Ovary (tissue), 9 donors: ENCODE measurements around the gene GSTM3. TPM values are rescaled to one million over a fixed set of nuclear protein-coding genes. Genes with fewer than 3 reads are reported as not detected.

ENCODE experiments used
- DNase-seq, 5 donors: peaks; one replicate each; pipeline ENCODE4 v3.0.0-alpha.2; 2019 to 2020
- H3K27ac ChIP-seq, 2 donors: fragments of 200-600 bp; one replicate each; pipeline versions ENCODE4 v1.5.1 to v1.8.0; 2019 to 2022
- H3K27me3 ChIP-seq: fragments of 200-600 bp; one replicate; pipeline ENCODE4 v1.8.0; 2022
- H3K36me3 ChIP-seq: fragments of 200-600 bp; sonication (generic); one replicate; pipeline ENCODE4 v1.5.1; 2019
- H3K4me1 ChIP-seq: one replicate; pipeline ENCODE4 v1.8.1; 2013; ENCODE audit warnings: mild to moderate bottlenecking, moderate library complexity; ENCODE audit not compliant: insufficient read depth
- H3K4me3 ChIP-seq: fragments of 200-600 bp; sonication (generic); one replicate; pipeline ENCODE4 v1.5.1; 2017
- H3K9me3 ChIP-seq, 2 donors: fragments of 200-600 bp in 1 of 2; sonication (generic) in 1 of 2; one replicate each; pipeline versions ENCODE4 v1.5.1 to v1.8.1; 2013 to 2019; ENCODE audit warnings: mild to moderate bottlenecking in 1 of 2, moderate library complexity in 1 of 2
- EP300 ChIP-seq: sonication (generic); formaldehyde crosslinking; IDR thresholded peaks from one replicate; pipeline ENCODE4 v1.6.1; 2017; ENCODE audit warnings: antibody characterized with exemption
- POLR2A ChIP-seq: fragments of 450-650 bp; IDR thresholded peaks from one replicate; pipeline ENCODE4 v1.6.1; 2017; ENCODE audit warnings: antibody characterized with exemption, mild to moderate bottlenecking, moderate library complexity
- WGBS, 3 donors: extraction: QIAGEN DNeasy Blood & Tissue Kit in 1 of 3; methylation state at CpG; one replicate each; pipeline versions ENCODE4 v1.1.5 to v1.1.7; 2013 to 2017; 5-methylcytosine and 5-hydroxymethylcytosine counted together
- intact Hi-C, 4 donors: fragments of 100-400 bp; cut with DNase I; formaldehyde crosslinking; loops; one replicate each; pipeline versions ENCODE4 v1.11.0 to v1.15.1; 2022 to 2023
- polyA plus RNA-seq, 2 donors: library from polyadenylated mRNA; stranded (reverse); fragments of 200-250 nt in 1 of 2; fragments of 350-450 nt in 1 of 2; fragmentation: Illumina TruSeq in 1 of 2; extraction: RNeasy Lipid Tissue Mini Kit (QIAGEN cat#74804) in 1 of 2; gene quantifications; one replicate each; pipeline ENCODE4 v1.2.3, GENCODE V29; 2013 to 2014
- total RNA-seq, 7 donors: library from RNA; depleted of rRNA in 2 of 7; stranded (reverse); fragments of >200 nt in 2 of 7; fragmentation: NEBNext Ultra II Directional in 3 of 7; extraction: Animal tissue kit (Norgen Biotek cat#: 25700) in 3 of 7; gene quantifications; one replicate each; pipeline versions ENCODE4 v1.1.0 to v1.2.4, GENCODE V29; 2016 to 2023
- TF ChIP-seq, protein P1 (sequence below), 3 donors: fragments of 450-650 bp in 2 of 3; fragments of 200-600 bp in 1 of 3; IDR thresholded peaks; one replicate each; pipeline versions ENCODE4 v1.5.1 to v1.8.0; 2016 to 2022; ENCODE audit warnings: antibody characterized with exemption in 3 of 3, mild to moderate bottlenecking in 1 of 3
- donor health status: DM: no; HTN: no; CAD: no; lungs with moderate emphysema.
- donor health status: DM: no; HTN: no; CAD: no.
- donor health status: Bipolar disorder and iron deficiency.
- donor health status: DM: yes; HTN: yes; CAD: no.
- donor health status: DM: no; HTN: no; CAD: no.
- donor health status: DM: yes; HTN: yes; CAD: no.

The GSTM3 gene
- total and polyA plus RNA-seq, 9 donors: 75.8 to 278 (median 147) TPM

DNA sequence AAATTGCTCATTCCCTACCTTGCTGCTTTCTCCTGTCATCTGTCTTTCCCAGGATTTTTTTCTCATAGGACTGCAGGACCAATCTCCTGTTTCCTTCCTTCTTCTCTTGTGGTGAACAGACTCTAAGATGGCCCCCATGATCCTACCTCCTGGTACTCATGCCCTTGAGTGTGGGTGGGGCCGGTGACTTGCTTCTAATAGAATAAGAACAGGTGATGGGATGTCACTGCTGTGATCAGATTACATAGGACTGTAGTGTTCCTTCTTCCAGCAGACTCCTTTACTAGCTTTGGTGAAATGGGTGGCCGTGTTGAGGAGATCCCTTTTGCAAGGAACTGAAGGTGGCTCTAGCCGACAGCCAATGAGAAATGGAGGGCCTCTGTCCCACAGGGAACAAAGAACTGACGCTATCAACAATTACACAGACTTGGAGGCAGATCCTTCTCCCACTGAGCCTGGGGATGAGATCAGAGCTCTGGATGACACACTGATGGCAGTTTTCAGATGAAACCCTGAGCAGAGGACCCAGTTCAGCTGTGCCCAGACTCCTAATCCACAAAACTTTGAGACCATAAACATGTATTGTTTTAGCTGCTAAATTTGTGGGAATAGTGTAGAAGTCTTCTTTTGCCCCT is 7.5 kb downstream of the GSTM3 start:
- Histone ChIP-seq H3K4me3 (no peak overlapping the region), H3K4me1 (no peaks in the 10 kb centered on the region), H3K9me3 (no peaks in the 10 kb centered on the region), H3K27ac (no peak overlapping the region), H3K27me3 (no peaks in the 10 kb centered on the region), H3K36me3 (no peaks in the 10 kb centered on the region)
- intact Hi-C loops: no loop called here
- DNase-seq: no peak
- TF ChIP-seq, protein P1, sequence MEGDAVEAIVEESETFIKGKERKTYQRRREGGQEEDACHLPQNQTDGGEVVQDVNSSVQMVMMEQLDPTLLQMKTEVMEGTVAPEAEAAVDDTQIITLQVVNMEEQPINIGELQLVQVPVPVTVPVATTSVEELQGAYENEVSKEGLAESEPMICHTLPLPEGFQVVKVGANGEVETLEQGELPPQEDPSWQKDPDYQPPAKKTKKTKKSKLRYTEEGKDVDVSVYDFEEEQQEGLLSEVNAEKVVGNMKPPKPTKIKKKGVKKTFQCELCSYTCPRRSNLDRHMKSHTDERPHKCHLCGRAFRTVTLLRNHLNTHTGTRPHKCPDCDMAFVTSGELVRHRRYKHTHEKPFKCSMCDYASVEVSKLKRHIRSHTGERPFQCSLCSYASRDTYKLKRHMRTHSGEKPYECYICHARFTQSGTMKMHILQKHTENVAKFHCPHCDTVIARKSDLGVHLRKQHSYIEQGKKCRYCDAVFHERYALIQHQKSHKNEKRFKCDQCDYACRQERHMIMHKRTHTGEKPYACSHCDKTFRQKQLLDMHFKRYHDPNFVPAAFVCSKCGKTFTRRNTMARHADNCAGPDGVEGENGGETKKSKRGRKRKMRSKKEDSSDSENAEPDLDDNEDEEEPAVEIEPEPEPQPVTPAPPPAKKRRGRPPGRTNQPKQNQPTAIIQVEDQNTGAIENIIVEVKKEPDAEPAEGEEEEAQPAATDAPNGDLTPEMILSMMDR (IDR thresholded peaks at IDR 0.05): no peak
- no peak for TF ChIP-seq EP300
- no peak for TF ChIP-seq POLR2A
- WGBS, 3 donors: 89 to 96% (median 91%) methylated on average over 4 of the region's 4 CpGs

DNA sequence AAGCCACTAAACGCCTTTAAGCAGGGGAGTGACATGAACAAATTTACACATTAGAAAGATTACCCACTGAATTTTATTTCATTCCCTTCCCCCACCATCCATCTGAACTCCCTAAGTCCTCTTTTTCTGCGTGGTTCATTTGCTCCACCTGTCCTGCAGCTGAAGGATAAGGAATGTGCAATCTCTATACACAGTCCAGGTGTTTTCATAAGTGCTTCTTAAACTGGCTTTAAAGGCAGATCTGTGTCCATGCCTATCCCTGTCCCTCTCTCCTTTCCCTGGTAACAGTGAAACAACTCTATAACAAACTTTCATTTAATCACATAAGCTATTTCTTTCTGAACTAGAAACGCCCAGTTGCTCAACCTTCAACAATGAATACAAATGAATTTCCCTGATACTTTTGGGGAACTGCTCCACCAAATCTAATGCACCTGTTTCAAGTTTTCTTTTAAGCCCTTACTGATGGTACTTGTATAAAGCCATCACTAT is 8.4 kb downstream of the GSTM3 start:
- no peak overlapping the region for H3K4me3 ChIP-seq
- no peaks in the 10 kb centered on the region for H3K36me3 ChIP-seq
- intact Hi-C loops: no loop called here
- H3K9me3 ChIP-seq: no peaks in the 10 kb centered on the region
- H3K27ac ChIP-seq: no peak overlapping the region
- whole genome bisulfite sequencing, 3 donors: 47 to 59% (median 59%) methylated on average over 3 of the region's 3 CpGs
- DNase-seq: no peak
- H3K4me1 ChIP-seq: no peaks in the 10 kb centered on the region
- no peak for TF ChIP-seq EP300
- TF ChIP-seq, protein P1 (IDR thresholded peaks at IDR 0.05): no peak
- TF ChIP-seq POLR2A: no peak
- no peaks in the 10 kb centered on the region for H3K27me3 ChIP-seq

DNA sequence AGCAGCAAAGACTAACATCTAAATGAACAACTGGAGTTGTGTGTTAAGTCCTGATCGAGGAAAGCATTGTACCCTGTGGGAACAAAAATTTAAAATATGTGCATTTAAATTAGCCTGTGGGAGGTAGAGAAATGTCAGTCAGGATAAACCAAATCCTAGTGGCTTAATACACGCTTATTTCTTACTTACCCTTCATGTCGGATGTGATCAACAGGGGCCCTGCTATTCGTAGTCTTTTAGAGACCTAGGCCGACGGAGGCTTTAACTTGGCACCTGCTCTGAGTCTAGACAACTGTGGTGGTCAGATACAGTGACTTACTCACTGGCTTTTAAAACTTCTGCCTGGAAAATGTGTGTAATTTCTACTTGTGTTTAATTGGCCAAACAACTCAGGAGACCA is 10.2 kb downstream of the GSTM3 start:
- no peak overlapping the region for H3K27ac ChIP-seq
- intact Hi-C loops: no loop called here

DNA sequence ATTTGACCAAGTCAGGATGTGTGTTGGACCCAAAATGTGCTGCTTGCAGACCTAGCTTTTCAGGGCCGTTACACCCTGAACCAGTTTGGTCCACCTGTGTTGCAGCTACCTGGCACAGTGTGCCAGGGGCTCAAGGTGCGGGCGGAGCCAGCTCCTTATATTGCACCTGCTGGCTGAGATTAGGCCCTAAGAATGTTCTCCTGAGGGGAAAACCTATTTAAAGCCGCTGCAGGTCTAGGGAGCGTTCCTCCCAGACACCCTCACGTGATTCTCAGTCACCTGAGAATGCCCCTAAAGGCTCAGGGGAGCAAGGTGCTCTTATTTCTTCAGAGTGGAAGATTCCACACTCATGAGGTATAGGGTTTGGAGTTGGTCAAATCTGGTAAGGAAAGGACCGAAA is 12.0 kb downstream of the GSTM3 start:
- no peak overlapping the region for H3K27ac ChIP-seq
- H3K4me1 ChIP-seq: no peaks in the 10 kb centered on the region
- no peaks in the 10 kb centered on the region for H3K9me3 ChIP-seq
- no peak overlapping the region for H3K4me3 ChIP-seq
- no peak for TF ChIP-seq EP300
- TF ChIP-seq POLR2A: no peak
- TF ChIP-seq, protein P1 (IDR thresholded peaks at IDR 0.05): no peak
- DNase-seq: no peak
- intact Hi-C loops: no loop called here
- no peaks in the 10 kb centered on the region for H3K36me3 ChIP-seq
- H3K27me3 ChIP-seq: no peaks in the 10 kb centered on the region
- 91 to 95% (median 94%) methylated on average over 7 of the region's 7 CpGs for WGBS, 3 donors

More for the DNA sequence above, 10.2 kb downstream of the GSTM3 start:
- Histone ChIP-seq H3K27me3 (no peaks in the 10 kb centered on the region), H3K4me3 (no peak overlapping the region), H3K9me3 (no peaks in the 10 kb centered on the region), H3K4me1 (no peaks in the 10 kb centered on the region), H3K36me3 (no peaks in the 10 kb centered on the region)
- DNase-seq: no peak
- no peak for TF ChIP-seq EP300
- 77 to 82% (median 79%) methylated on average over 6 of the region's 6 CpGs for WGBS, 3 donors

DNA sequence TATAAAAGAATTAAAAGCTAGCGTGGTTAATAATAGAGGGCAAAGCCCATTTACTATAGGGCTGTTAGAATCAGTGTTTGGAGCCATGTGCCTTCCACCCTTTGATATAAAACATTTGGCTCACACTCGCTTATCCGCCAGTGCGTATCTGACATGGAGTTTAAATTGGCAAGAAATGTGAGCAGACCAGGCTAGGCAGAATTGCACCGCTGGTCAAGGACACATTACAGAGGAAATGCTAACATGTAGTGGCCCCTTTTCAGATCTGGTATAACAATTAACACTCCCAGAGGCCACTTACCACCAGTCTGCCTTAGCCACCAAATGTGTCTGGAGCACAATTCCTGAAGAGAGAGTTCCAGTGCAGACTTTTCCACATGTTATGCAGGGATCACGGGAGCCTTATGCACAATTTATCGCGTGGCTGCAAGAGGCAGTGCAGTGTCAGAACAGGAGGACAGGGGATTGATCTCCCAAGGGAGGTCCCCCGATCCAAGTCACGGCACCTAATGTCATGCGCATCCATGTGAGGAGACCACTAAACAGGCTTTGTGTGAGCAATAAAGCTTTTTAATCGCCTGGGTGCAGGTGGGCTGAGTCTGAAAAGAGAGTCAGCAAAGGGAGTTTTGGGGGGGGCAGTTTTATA is 14.0 kb downstream of the GSTM3 start:
- no peak overlapping the region for H3K27ac ChIP-seq

More for the DNA sequence above, 14.0 kb downstream of the GSTM3 start:
- Histone ChIP-seq H3K9me3 (no peaks in the 10 kb centered on the region), H3K4me3 (no peak overlapping the region), H3K27me3 (no peaks in the 10 kb centered on the region), H3K36me3 (no peaks in the 10 kb centered on the region), H3K4me1 (no peaks in the 10 kb centered on the region)
- TF ChIP-seq POLR2A: no peak
- no peak for TF ChIP-seq EP300
- TF ChIP-seq, protein P1 (IDR thresholded peaks at IDR 0.05): no peak
- intact Hi-C loops: no loop called here
- no peak for DNase-seq
- 89 to 92% (median 90%) methylated on average over 12 of the region's 12 CpGs for WGBS, 3 donors
